Breast epithelium (tissue), 4 donors: ENCODE results near the gene SGSH. TPM values are rescaled to one million over a fixed set of nuclear protein-coding genes. Genes with fewer than 3 reads are reported as not detected.
"Not testable (repeated sequence)": the region's sequence is repeated elsewhere in the genome, so short reads cannot be mapped to it uniquely, and the experiment has no call there.

Source experiments
- DNase-seq, 2 donors: peaks; one replicate each; pipeline ENCODE4 v3.0.0-alpha.2; 2019; ENCODE audit warnings: low spot score in 2 of 2
- H3K27ac ChIP-seq, 2 donors: fragments of 200-600 bp; sonication (generic) in 1 of 2; one replicate each; pipeline ENCODE4 v1.5.1; 2016 to 2019; ENCODE audit warnings: mild to moderate bottlenecking in 1 of 2
- H3K27me3 ChIP-seq, 2 donors: fragments of 200-600 bp; sonication (generic) in 1 of 2; one replicate each; pipeline versions ENCODE4 v1.5.1 to v1.6.0; 2017 to 2019; ENCODE audit warnings: control low read depth in 1 of 2, mild to moderate bottlenecking in 1 of 2
- H3K36me3 ChIP-seq: fragments of 200-600 bp; one replicate; pipeline ENCODE4 v1.5.1; 2019
- H3K4me1 ChIP-seq, 2 donors: fragments of 200-600 bp; sonication (generic); one replicate each; pipeline ENCODE4 v1.5.1; 2016 to 2019; ENCODE audit warnings: control low read depth in 1 of 2
- H3K4me3 ChIP-seq, 3 donors: fragments of 200-600 bp; sonication (generic); 1 replicate in 2 of 3; 2 replicates in 1 of 3; pipeline ENCODE4 v1.5.1; 2016 to 2019; ENCODE audit warnings: mild to moderate bottlenecking in 3 of 3, moderate library complexity in 2 of 3
- H3K9me3 ChIP-seq, 2 donors: fragments of 200-600 bp; sonication (generic) in 1 of 2; one replicate each; pipeline ENCODE4 v1.5.1; 2016 to 2019; ENCODE audit warnings: control low read depth in 1 of 2
- POLR2A ChIP-seq: fragments of 450-650 bp; IDR thresholded peaks from one replicate; pipeline ENCODE4 v1.6.1; 2016; ENCODE audit warnings: antibody characterized with exemption, mild to moderate bottlenecking, moderate library complexity
- POLR2AphosphoS5 ChIP-seq, 3 donors: sonication (generic); formaldehyde crosslinking; IDR thresholded peaks; one replicate each; pipeline ENCODE4 v1.6.1; 2017; ENCODE audit warnings: antibody characterized with exemption in 3 of 3
- intact Hi-C: fragments of 100-400 bp; cut with DNase I; formaldehyde crosslinking; loops from one replicate; pipeline ENCODE4 v1.15.1; 2023; ENCODE audit warnings: low total_unique reads
- total RNA-seq, 3 donors: library from RNA; depleted of rRNA; stranded (reverse); fragments of >200 nt; gene quantifications; one replicate each; pipeline ENCODE4 v1.1.0, GENCODE V29; 2016
- TF ChIP-seq, protein P1 (sequence below), 3 donors: fragments of 450-650 bp; IDR thresholded peaks; one replicate each; pipeline ENCODE4 v1.5.1; 2016 to 2017; ENCODE audit warnings: antibody characterized with exemption in 3 of 3, mild to moderate bottlenecking in 3 of 3, moderate library complexity in 3 of 3

Gene SGSH
- total RNA-seq, 3 donors from 2014 or later = 28.3 to 38.1 (median 32.1) TPM

DNA sequence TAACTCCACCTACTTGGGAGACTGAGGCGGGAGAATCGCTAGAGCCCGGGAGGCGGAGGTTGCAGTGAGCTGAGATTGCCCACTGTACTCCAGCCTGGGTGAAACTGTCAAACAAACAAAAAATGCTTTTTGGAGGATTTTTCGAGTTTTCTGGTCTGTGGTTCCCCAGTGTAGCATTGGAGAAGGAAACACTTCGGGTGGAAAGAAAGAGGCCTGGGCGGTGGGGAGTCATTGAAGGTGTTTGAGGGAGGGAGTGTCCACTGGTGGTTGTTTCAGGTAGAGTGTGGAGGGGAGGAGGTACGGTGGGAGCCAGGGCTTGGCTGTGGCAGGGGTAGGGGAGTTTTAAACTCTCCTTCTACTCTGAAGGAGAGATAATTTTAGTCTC, 41.8 kb upstream of the SGSH start:
- peaks cover 15 to 16% of the 10 kb centered on the region in 2 donors for H3K4me1 ChIP-seq
- H3K4me3 ChIP-seq = peak overlapping the region; percentile 92 to 99 (median 98)
- no peaks in the 10 kb centered on the region for H3K36me3 ChIP-seq
- intact Hi-C loops = no loop called here
- no peak for TF ChIP-seq POLR2AphosphoS5 (IDR thresholded peaks at IDR 0.05)
- no peak for TF ChIP-seq POLR2A
- TF ChIP-seq, protein P1, sequence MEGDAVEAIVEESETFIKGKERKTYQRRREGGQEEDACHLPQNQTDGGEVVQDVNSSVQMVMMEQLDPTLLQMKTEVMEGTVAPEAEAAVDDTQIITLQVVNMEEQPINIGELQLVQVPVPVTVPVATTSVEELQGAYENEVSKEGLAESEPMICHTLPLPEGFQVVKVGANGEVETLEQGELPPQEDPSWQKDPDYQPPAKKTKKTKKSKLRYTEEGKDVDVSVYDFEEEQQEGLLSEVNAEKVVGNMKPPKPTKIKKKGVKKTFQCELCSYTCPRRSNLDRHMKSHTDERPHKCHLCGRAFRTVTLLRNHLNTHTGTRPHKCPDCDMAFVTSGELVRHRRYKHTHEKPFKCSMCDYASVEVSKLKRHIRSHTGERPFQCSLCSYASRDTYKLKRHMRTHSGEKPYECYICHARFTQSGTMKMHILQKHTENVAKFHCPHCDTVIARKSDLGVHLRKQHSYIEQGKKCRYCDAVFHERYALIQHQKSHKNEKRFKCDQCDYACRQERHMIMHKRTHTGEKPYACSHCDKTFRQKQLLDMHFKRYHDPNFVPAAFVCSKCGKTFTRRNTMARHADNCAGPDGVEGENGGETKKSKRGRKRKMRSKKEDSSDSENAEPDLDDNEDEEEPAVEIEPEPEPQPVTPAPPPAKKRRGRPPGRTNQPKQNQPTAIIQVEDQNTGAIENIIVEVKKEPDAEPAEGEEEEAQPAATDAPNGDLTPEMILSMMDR (IDR thresholded peaks at IDR 0.05) = no peak
- no peaks in the 10 kb centered on the region for H3K27me3 ChIP-seq
- no peaks in the 10 kb centered on the region for H3K9me3 ChIP-seq
- peak overlapping the region; percentile 95 to 99 for H3K27ac ChIP-seq
- no peak for DNase-seq

GRCh38 chr17:80261159-80261894, 41.2 kb upstream of the SGSH start:
- TF ChIP-seq POLR2A = no peak
- peak in 1 of 3 donors; percentile 57 for TF ChIP-seq POLR2AphosphoS5 (IDR thresholded peaks at IDR 0.05)
- Histone ChIP-seq H3K36me3 (no peaks in the 10 kb centered on the region), H3K9me3 (no peaks in the 10 kb centered on the region), H3K27me3 (no peaks in the 10 kb centered on the region), H3K27ac (peak overlapping the region; percentile 95 to 99), H3K4me3 (peak overlapping the region; percentile 92 to 99 (median 98)), H3K4me1 (peaks cover 15 to 16% of the 10 kb centered on the region in 2 donors)
- DNase-seq = peak; percentile 46 to 67
- intact Hi-C loops = no loop called here

DNA sequence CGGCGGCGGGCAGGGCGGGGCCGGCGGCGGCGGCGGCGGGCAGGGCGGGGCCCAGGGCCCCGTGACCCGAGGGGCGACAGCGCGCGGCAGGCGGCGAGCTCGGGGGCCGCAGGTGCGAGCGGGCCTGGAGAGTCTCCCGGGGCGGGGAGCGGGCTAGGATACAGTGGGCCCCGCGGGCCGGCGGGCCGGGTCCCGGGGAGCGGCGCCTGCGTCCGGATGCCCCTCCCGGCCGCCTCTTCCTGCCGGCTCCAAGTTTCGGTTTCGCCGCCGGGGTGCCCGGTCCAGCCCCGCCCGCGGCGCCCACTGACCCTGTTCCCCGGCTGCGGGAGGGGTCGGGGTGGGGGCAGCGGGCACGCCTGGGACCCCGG, 40.6 kb upstream of the SGSH start, which contains the start of gene RNF213:
TSS of gene RNF213 (plus strand) at position 62 of the 368 bp plus-strand sequence. CDS start 2,830 bp downstream, outside the sequence.
- Histone ChIP-seq H3K36me3 (no peaks in the 10 kb centered on the region), H3K4me3 (peak within 1 kb of the TSS; percentile 92 to 99 (median 98)), H3K9me3 (no peaks in the 10 kb centered on the region), H3K27ac (peak within 1 kb of the TSS; percentile 95 to 99), H3K27me3 (no peaks in the 10 kb centered on the region), H3K4me1 (peaks cover 15 to 16% of the 10 kb centered on the region in 2 donors)
- DNase-seq = no peak
- TF ChIP-seq POLR2A (no peak), POLR2AphosphoS5 (IDR thresholded peaks at IDR 0.05) (no peak)
- TF ChIP-seq, protein P1 (IDR thresholded peaks at IDR 0.05) = no peak
- intact Hi-C loops = no loop called here

DNA sequence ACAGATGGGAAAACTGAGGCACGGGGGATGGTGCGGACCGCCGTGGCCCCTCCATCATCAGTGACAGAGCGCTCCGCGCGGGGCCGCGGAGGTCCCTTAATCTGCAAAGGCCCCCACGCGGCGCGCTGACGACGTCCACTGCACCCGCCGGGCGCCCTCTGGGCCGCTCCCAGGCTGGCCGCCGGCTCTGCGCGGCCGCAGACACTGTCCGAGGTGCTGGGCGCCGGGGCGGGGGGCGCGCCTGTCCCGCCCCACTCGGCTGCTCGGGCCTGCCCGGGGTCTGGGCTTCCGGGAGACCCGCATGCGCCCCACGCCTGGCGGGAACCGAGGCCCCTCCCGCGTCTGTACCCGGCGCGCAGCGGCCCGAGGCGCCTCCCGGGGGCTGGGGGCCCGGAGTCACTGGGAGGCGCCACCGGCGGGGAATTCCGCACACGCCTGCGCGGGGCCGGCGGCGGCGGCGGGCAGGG, 40.0 kb upstream of the SGSH start:
- intact Hi-C loops = no loop called here
- Histone ChIP-seq H3K4me1 (peaks cover 15 to 16% of the 10 kb centered on the region in 2 donors), H3K27me3 (no peaks in the 10 kb centered on the region), H3K9me3 (no peaks in the 10 kb centered on the region), H3K27ac (peak overlapping the region; percentile 80 to 92), H3K36me3 (no peaks in the 10 kb centered on the region), H3K4me3 (peak overlapping the region; percentile 53 to 80 (median 69))
- no peak for DNase-seq
- TF ChIP-seq POLR2A = no peak
- TF ChIP-seq, protein P1 (IDR thresholded peaks at IDR 0.05) = no peak
- TF ChIP-seq POLR2AphosphoS5 (IDR thresholded peaks at IDR 0.05) = no peak

- DNase-seq = no peak
- Histone ChIP-seq H3K4me3 (peak overlapping the region; percentile 53 to 80 (median 69)), H3K4me1 (peaks cover 16% of the 10 kb centered on the region in 2 donors), H3K9me3 (no peaks in the 10 kb centered on the region), H3K27ac (peak overlapping the region; percentile 80 to 92), H3K27me3 (no peaks in the 10 kb centered on the region), H3K36me3 (no peaks in the 10 kb centered on the region)
- intact Hi-C loops = loop anchor here (10.0 kb wide), 1 partner anchor 65 kb away; no protein-coding TSS in a partner anchor
- TF ChIP-seq POLR2AphosphoS5 (IDR thresholded peaks at IDR 0.05) (no peak), POLR2A (no peak)
- TF ChIP-seq, protein P1 (IDR thresholded peaks at IDR 0.05) = no peak
These were observed 39.4 kb upstream of the SGSH start for GRCh38 chr17:80259457-80260068.

GRCh38 chr17:80258296-80258695, 38.2 kb upstream of the SGSH start:
- not testable (repeated sequence) for H3K27ac ChIP-seq, H3K36me3 ChIP-seq, H3K27me3 ChIP-seq, DNase-seq, H3K4me3 ChIP-seq, H3K9me3 ChIP-seq
- H3K4me1 ChIP-seq = peaks cover 11 to 14% of the 10 kb centered on the region in 2 donors
- intact Hi-C loops = loop anchor here (10.0 kb wide), 1 partner anchor 63 kb away; no protein-coding TSS in a partner anchor
